Vagina (tissue), 2 donors: Measurements from ENCODE around the gene ARID5B. TPM values are rescaled to one million over a fixed set of nuclear protein-coding genes. Genes with fewer than 3 reads are reported as not detected.

Source experiments
- DNase-seq, 2 donors: peaks; one replicate each; pipeline ENCODE4 v3.0.0-alpha.2; 2017; ENCODE audit errors: extremely low spot score in 2 of 2
- H3K27ac ChIP-seq: fragments of 200-600 bp; sonication (generic); one replicate; pipeline ENCODE4 v1.5.1; 2019
- H3K27me3 ChIP-seq: fragments of 200-600 bp; sonication (generic); one replicate; pipeline ENCODE4 v1.5.1; 2019
- H3K36me3 ChIP-seq, 2 donors: fragments of 200-600 bp; sonication (generic); one replicate each; pipeline ENCODE4 v1.5.1; 2017 to 2019
- H3K4me1 ChIP-seq: fragments of 200-600 bp; sonication (generic); one replicate; pipeline ENCODE4 v1.5.1; 2019
- H3K4me3 ChIP-seq, 2 donors: fragments of 200-600 bp; sonication (generic); 1 replicate in 1 of 2; 2 replicates in 1 of 2; pipeline ENCODE4 v1.5.1; 2016 to 2019
- H3K9me3 ChIP-seq: fragments of 200-600 bp; sonication (generic); one replicate; pipeline ENCODE4 v1.5.1; 2019
- POLR2A ChIP-seq, 2 donors: fragments of 450-650 bp; IDR thresholded peaks; one replicate each; pipeline ENCODE4 v1.6.1; 2017; ENCODE audit warnings: antibody characterized with exemption in 2 of 2, mild to moderate bottlenecking in 2 of 2, moderate library complexity in 2 of 2
- POLR2AphosphoS5 ChIP-seq, 2 donors: sonication (generic); formaldehyde crosslinking; IDR thresholded peaks; one replicate each; pipeline ENCODE4 v1.9.0; 2017; ENCODE audit warnings: antibody characterized with exemption in 2 of 2, mild to moderate bottlenecking in 2 of 2, low read depth in 1 of 2; ENCODE audit not compliant: insufficient read depth in 1 of 2
- intact Hi-C: fragments of 100-400 bp; cut with DNase I; formaldehyde crosslinking; loops from one replicate; pipeline ENCODE4 v1.15.1; 2023
- total RNA-seq: library from RNA; depleted of rRNA; stranded (reverse); fragments of >200 nt; gene quantifications from one replicate; pipeline ENCODE4 v1.2.3, GENCODE V29; 2016
- TF ChIP-seq, protein P1 (sequence below), 3 experiments: fragments of 450-650 bp in 2 of 3; fragments of 200-600 bp in 1 of 3; sonication (generic) in 1 of 3; IDR thresholded peaks; one replicate each; pipeline ENCODE4 v1.5.1; 2017 to 2019; ENCODE audit warnings: antibody characterized with exemption in 3 of 3, mild to moderate bottlenecking in 2 of 3, moderate library complexity in 2 of 3

The ARID5B gene
- total RNA-seq, 1 donor from 2014 or later, result 75.9 TPM

- no peak for DNase-seq
- Histone ChIP-seq H3K4me1 (peaks cover 98% of the 10 kb centered on the region), H3K4me3 (no peak overlapping the region), H3K9me3 (no peaks in the 10 kb centered on the region), H3K36me3 (peaks cover 0 to 60% of the 10 kb centered on the region in 2 donors), H3K27me3 (no peaks in the 10 kb centered on the region), H3K27ac (peak overlapping the region; percentile 62)
- intact Hi-C loops, result no loop called here
- TF ChIP-seq, protein P1, sequence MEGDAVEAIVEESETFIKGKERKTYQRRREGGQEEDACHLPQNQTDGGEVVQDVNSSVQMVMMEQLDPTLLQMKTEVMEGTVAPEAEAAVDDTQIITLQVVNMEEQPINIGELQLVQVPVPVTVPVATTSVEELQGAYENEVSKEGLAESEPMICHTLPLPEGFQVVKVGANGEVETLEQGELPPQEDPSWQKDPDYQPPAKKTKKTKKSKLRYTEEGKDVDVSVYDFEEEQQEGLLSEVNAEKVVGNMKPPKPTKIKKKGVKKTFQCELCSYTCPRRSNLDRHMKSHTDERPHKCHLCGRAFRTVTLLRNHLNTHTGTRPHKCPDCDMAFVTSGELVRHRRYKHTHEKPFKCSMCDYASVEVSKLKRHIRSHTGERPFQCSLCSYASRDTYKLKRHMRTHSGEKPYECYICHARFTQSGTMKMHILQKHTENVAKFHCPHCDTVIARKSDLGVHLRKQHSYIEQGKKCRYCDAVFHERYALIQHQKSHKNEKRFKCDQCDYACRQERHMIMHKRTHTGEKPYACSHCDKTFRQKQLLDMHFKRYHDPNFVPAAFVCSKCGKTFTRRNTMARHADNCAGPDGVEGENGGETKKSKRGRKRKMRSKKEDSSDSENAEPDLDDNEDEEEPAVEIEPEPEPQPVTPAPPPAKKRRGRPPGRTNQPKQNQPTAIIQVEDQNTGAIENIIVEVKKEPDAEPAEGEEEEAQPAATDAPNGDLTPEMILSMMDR (IDR thresholded peaks at IDR 0.05), result no peak
- TF ChIP-seq POLR2AphosphoS5 (IDR thresholded peaks at IDR 0.05; ENCODE audit: insufficient read depth in 1 of 2, low read depth in 1 of 2) (no peak), POLR2A (IDR thresholded peaks at IDR 0.05) (no peak)
These were observed 171.9 kb downstream of the ARID5B start for GRCh38 chr10:62073429-62073828.

- H3K36me3 ChIP-seq, result peaks cover 0 to 56% of the 10 kb centered on the region in 2 donors
- no peak overlapping the region for H3K4me3 ChIP-seq
These were observed 173.9 kb downstream of the ARID5B start for GRCh38 chr10:62075414-62075813.

GRCh38 chr10:62075912-62076311 lies 174.4 kb downstream of the ARID5B start:
- no peak for DNase-seq
- Histone ChIP-seq H3K9me3 (no peaks in the 10 kb centered on the region), H3K27me3 (no peaks in the 10 kb centered on the region), H3K27ac (peak overlapping the region; percentile 66), H3K4me3 (no peak overlapping the region), H3K36me3 (peaks cover 0 to 51% of the 10 kb centered on the region in 2 donors), H3K4me1 (peaks cover 98% of the 10 kb centered on the region)
- TF ChIP-seq POLR2AphosphoS5 (IDR thresholded peaks at IDR 0.05; ENCODE audit: insufficient read depth in 1 of 2, low read depth in 1 of 2) (no peak), POLR2A (IDR thresholded peaks at IDR 0.05) (no peak)
- TF ChIP-seq, protein P1 (IDR thresholded peaks at IDR 0.05), result no peak
- intact Hi-C loops, result no loop called here

More at GRCh38 chr10:62075414-62075813, 173.9 kb downstream of the ARID5B start:
- Histone ChIP-seq H3K9me3 (no peaks in the 10 kb centered on the region), H3K4me1 (peaks cover 98% of the 10 kb centered on the region), H3K27ac (peak overlapping the region; percentile 66), H3K27me3 (no peaks in the 10 kb centered on the region)
- TF ChIP-seq, protein P1 (IDR thresholded peaks at IDR 0.05), result no peak
- TF ChIP-seq POLR2A (IDR thresholded peaks at IDR 0.05) (no peak), POLR2AphosphoS5 (IDR thresholded peaks at IDR 0.05; ENCODE audit: insufficient read depth in 1 of 2, low read depth in 1 of 2) (no peak)
- no peak for DNase-seq
- intact Hi-C loops, result no loop called here

DNA sequence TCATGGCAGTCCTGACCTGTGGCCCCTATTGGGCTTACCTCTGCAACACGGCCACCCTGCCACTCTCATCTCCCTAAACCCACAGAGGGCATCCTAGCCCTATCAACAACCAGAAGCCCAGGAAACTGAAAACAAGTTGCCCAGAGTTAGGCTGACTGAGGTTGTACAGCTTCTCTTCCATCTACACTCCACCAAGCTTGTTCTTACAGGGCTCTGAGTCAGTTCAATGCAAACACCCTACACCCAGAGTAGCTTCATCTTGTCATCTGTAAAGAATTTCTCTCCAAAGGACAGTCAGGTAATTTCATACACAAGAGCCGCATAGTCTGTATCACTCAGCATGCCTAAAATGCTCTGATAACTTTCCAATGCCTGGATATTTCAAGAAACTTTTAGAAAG lies 175.4 kb downstream of the ARID5B start:
- TF ChIP-seq POLR2AphosphoS5 (IDR thresholded peaks at IDR 0.05; ENCODE audit: insufficient read depth in 1 of 2, low read depth in 1 of 2) (no peak), POLR2A (IDR thresholded peaks at IDR 0.05) (no peak)
- TF ChIP-seq, protein P1 (IDR thresholded peaks at IDR 0.05), result no peak
- Histone ChIP-seq H3K4me3 (no peak overlapping the region), H3K27ac (peak overlapping the region; percentile 66), H3K36me3 (peaks cover 0 to 41% of the 10 kb centered on the region in 2 donors), H3K4me1 (peaks cover 100% of the 10 kb centered on the region), H3K9me3 (no peaks in the 10 kb centered on the region), H3K27me3 (no peaks in the 10 kb centered on the region)
- no peak for DNase-seq
- intact Hi-C loops, result no loop called here

GRCh38 chr10:62077330-62078015 lies 176.0 kb downstream of the ARID5B start:
- TF ChIP-seq POLR2A (IDR thresholded peaks at IDR 0.05) (no peak), POLR2AphosphoS5 (IDR thresholded peaks at IDR 0.05; ENCODE audit: insufficient read depth in 1 of 2, low read depth in 1 of 2) (no peak)
- TF ChIP-seq, protein P1 (IDR thresholded peaks at IDR 0.05), result no peak
- Histone ChIP-seq H3K27ac (peak overlapping the region; percentile 66), H3K4me3 (no peak overlapping the region), H3K4me1 (peaks cover 100% of the 10 kb centered on the region), H3K27me3 (no peaks in the 10 kb centered on the region), H3K9me3 (no peaks in the 10 kb centered on the region), H3K36me3 (peaks cover 0 to 35% of the 10 kb centered on the region in 2 donors)
- intact Hi-C loops, result no loop called here
- DNase-seq, result no peak
